Endodermal cell (in vitro differentiated cells): ENCODE data around the gene MBOAT2. TPM values are rescaled to one million over a fixed set of nuclear protein-coding genes. Genes with fewer than 3 reads are reported as not detected.

Experiments
- DNase-seq: peaks from one replicate; pipeline ENCODE4 v3.0.0-alpha.2; 2017
- H3K27ac ChIP-seq: 2 replicates; pipeline ENCODE4 v1.5.1; 2013; ENCODE audit warnings: mild to moderate bottlenecking, low read depth, low read length, moderate library complexity
- H3K27me3 ChIP-seq: 2 replicates; pipeline ENCODE4 v1.6.1; 2013; ENCODE audit warnings: mild to moderate bottlenecking, low read length, moderate library complexity; ENCODE audit not compliant: insufficient read depth, control insufficient read depth, poor library complexity, severe bottlenecking
- H3K36me3 ChIP-seq: 2 replicates; pipeline ENCODE4 v1.7.0; 2013; ENCODE audit warnings: mild to moderate bottlenecking, low read length, moderate library complexity; ENCODE audit not compliant: control insufficient read depth, insufficient read depth
- H3K4me1 ChIP-seq: one replicate; pipeline ENCODE4 v1.7.0; 2013; ENCODE audit warnings: low read length; ENCODE audit not compliant: control insufficient read depth, insufficient read depth
- H3K4me3 ChIP-seq: 2 replicates; pipeline ENCODE4 v1.5.1; 2013; ENCODE audit warnings: mild to moderate bottlenecking, low read length, moderate library complexity
- H3K9ac ChIP-seq: 2 replicates; pipeline ENCODE4 v1.6.1; 2013; ENCODE audit warnings: mild to moderate bottlenecking, low read length, moderate library complexity; ENCODE audit not compliant: poor library complexity, severe bottlenecking; ENCODE audit errors: extremely low read depth
- H3K9me3 ChIP-seq: 2 replicates; pipeline ENCODE4 v1.6.1; 2013; ENCODE audit warnings: mild to moderate bottlenecking, low read length, moderate library complexity; ENCODE audit not compliant: control insufficient read depth
- H3K27ac Mint-ChIP-seq: 2 replicates; pipeline ENCODE4 v1.8.0; 2020; ENCODE audit warnings: mixed read lengths
- H3K27me3 Mint-ChIP-seq: 2 replicates; pipeline ENCODE4 v1.8.0; 2021; ENCODE audit warnings: mild to moderate bottlenecking, mixed read lengths; ENCODE audit not compliant: insufficient read depth
- H3K36me3 Mint-ChIP-seq: 2 replicates; pipeline ENCODE4 v1.8.0; 2020; ENCODE audit warnings: low read depth, mixed read lengths
- H3K4me1 Mint-ChIP-seq: 2 replicates; pipeline ENCODE4 v1.8.0; 2020; ENCODE audit warnings: mixed read lengths
- H3K4me3 Mint-ChIP-seq: 2 replicates; pipeline ENCODE4 v1.8.0; 2020; ENCODE audit warnings: mild to moderate bottlenecking, moderate library complexity, mixed read lengths
- H3K9me3 Mint-ChIP-seq: 2 replicates; pipeline ENCODE4 v1.8.0; 2020; ENCODE audit warnings: mild to moderate bottlenecking, mixed read lengths
- WGBS, 2 experiments: methylation state at CpG; one replicate each; pipeline versions ENCODE4 v1.1.5 to v1.1.7; 2013; ENCODE audit warnings: missing lambda C conversion rate in 2 of 2, mixed read lengths in 1 of 2; ENCODE audit not compliant: insufficient coverage in 1 of 2, insufficient read length in 1 of 2; 5-methylcytosine and 5-hydroxymethylcytosine counted together
- total RNA-seq, 2 donors: library from RNA; stranded (reverse); fragmentation: NEBNext Ultra II Directional in 1 of 2; extraction: Animal tissue kit (Norgen Biotek cat#: 25700) in 1 of 2; gene quantifications; 2 replicates in 1 of 2; 3 replicates in 1 of 2; pipeline ENCODE4 v1.2.1, GENCODE V29; 2021
- TF ChIP-seq, protein P1 (sequence below): fragments of 200-600 bp; sonication (generic); conservative IDR thresholded peaks from 2 replicates; pipeline ENCODE4 v1.5.0; 2021; ENCODE audit warnings: antibody characterized with exemption, mild to moderate bottlenecking

Gene MBOAT2
- total RNA-seq, 2 donors from 2014 or later: 45.3 to 51.0 TPM

DNA sequence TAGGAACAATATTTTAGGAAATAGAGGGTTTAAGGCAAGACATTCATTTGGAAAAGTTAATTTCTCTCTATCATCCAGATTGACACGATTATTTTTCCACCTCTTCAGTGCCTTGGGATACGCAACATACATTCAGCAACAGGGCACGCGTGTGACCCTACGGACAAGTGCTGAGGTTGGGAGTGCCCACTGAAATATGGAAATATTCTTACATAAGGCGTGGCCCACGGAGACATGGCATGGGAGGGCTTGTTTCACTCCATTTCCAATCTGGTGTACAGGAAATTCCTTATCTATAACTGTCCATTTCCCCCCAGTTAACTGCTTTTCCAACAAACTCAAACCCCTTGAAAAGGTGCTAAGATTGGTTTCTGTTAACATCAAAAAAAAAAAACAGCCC, 145.2 kb downstream of the MBOAT2 start:
- Histone ChIP-seq H3K36me3 (peaks cover 31% of the 10 kb centered on the region), H3K9me3 (no peaks in the 10 kb centered on the region), H3K4me3 (no peak overlapping the region), H3K4me1 (no peaks in the 10 kb centered on the region), H3K9ac (no peak overlapping the region), H3K27ac (no peak overlapping the region), H3K27me3 (no peaks in the 10 kb centered on the region)
- Mint-ChIP-seq H3K4me3 (no peak overlapping the region), H3K36me3 (peaks cover 32% of the 10 kb centered on the region), H3K9me3 (no peaks in the 10 kb centered on the region), H3K4me1 (no peaks in the 10 kb centered on the region), H3K27ac (no peak overlapping the region), H3K27me3 (no peaks in the 10 kb centered on the region)
- TF ChIP-seq, protein P1, sequence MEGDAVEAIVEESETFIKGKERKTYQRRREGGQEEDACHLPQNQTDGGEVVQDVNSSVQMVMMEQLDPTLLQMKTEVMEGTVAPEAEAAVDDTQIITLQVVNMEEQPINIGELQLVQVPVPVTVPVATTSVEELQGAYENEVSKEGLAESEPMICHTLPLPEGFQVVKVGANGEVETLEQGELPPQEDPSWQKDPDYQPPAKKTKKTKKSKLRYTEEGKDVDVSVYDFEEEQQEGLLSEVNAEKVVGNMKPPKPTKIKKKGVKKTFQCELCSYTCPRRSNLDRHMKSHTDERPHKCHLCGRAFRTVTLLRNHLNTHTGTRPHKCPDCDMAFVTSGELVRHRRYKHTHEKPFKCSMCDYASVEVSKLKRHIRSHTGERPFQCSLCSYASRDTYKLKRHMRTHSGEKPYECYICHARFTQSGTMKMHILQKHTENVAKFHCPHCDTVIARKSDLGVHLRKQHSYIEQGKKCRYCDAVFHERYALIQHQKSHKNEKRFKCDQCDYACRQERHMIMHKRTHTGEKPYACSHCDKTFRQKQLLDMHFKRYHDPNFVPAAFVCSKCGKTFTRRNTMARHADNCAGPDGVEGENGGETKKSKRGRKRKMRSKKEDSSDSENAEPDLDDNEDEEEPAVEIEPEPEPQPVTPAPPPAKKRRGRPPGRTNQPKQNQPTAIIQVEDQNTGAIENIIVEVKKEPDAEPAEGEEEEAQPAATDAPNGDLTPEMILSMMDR: no peak
- no peak for DNase-seq
- 93 to 96% methylated on average over 5 to 7 of the region's 7 CpGs for WGBS, 2 experiments

DNA sequence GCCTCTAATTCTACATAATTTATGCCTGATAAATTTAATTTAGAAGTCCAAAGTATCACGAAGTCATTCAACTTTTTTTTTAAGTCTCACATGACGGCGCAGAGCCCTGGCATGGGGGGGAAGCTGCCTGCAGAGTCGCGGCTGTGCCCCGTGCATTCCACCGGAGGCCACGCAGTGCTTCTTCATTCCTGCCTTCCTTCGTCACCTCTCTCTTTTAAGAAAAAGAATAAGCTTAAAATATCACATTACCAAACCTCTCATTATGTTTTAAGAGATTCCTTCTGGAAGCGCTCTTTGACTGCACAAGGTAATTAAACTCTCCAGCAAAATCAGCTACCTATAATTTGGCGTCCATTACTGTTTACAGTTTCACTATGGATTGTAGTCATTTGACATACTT, 145.8 kb downstream of the MBOAT2 start:
- H3K4me1 ChIP-seq: no peaks in the 10 kb centered on the region
- no peaks in the 10 kb centered on the region for H3K27me3 ChIP-seq
- no peaks in the 10 kb centered on the region for H3K9me3 Mint-ChIP-seq
- TF ChIP-seq, protein P1: no peak
- no peak overlapping the region for H3K4me3 Mint-ChIP-seq
- no peak overlapping the region for H3K27ac Mint-ChIP-seq
- H3K9me3 ChIP-seq: no peaks in the 10 kb centered on the region
- no peak for DNase-seq
- no peaks in the 10 kb centered on the region for H3K27me3 Mint-ChIP-seq
- H3K9ac ChIP-seq: no peak overlapping the region
- peaks cover 29% of the 10 kb centered on the region for H3K36me3 ChIP-seq
- peaks cover 31% of the 10 kb centered on the region for H3K36me3 Mint-ChIP-seq
- H3K27ac ChIP-seq: no peak overlapping the region
- no peak overlapping the region for H3K4me3 ChIP-seq
- H3K4me1 Mint-ChIP-seq: no peaks in the 10 kb centered on the region
- WGBS, 2 experiments: 86 to 95% methylated on average over 8 to 11 of the region's 11 CpGs

DNA sequence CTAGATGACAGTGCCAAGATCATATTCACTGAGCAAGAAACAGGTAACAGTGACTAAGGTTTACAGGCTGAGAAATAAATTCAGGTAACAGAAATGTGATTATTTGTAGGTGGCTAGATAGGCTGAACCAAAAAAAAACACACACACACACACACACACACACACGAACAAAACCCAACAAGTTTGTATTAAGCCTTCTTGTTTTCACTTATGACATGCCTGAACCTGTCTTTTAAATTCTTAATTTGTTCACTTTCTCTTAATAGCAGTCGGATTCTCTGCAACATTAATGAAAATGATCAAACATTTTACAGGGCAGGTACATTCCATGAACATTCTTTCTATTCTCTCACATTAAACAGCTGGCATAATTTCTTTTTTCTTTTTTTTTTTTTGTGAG, 147.3 kb downstream of the MBOAT2 start:
- no peak for DNase-seq
- no peak overlapping the region for H3K27ac Mint-ChIP-seq
- no peaks in the 10 kb centered on the region for H3K4me1 Mint-ChIP-seq
- no peak overlapping the region for H3K9ac ChIP-seq
- H3K9me3 Mint-ChIP-seq: no peaks in the 10 kb centered on the region
- H3K36me3 ChIP-seq: peaks cover 15% of the 10 kb centered on the region
- H3K27me3 ChIP-seq: no peaks in the 10 kb centered on the region
- H3K27me3 Mint-ChIP-seq: no peaks in the 10 kb centered on the region
- peaks cover 20% of the 10 kb centered on the region for H3K36me3 Mint-ChIP-seq
- no peak overlapping the region for H3K4me3 ChIP-seq
- TF ChIP-seq, protein P1: no peak
- no peaks in the 10 kb centered on the region for H3K4me1 ChIP-seq
- no peak overlapping the region for H3K4me3 Mint-ChIP-seq
- 86 to 88% methylated on average over 1 to 2 of the region's 2 CpGs for WGBS, 2 experiments
- H3K27ac ChIP-seq: no peak overlapping the region
- no peaks in the 10 kb centered on the region for H3K9me3 ChIP-seq
